ENCODE measurements around the gene CHRNA10. TPM values are rescaled to one million over a fixed set of nuclear protein-coding genes. Genes with fewer than 3 reads are reported as not detected.

The CHRNA10 gene
- total RNA-seq, 3 donors from 2014 or later = 0.48 to 0.88 (median 0.66) TPM

DNA sequence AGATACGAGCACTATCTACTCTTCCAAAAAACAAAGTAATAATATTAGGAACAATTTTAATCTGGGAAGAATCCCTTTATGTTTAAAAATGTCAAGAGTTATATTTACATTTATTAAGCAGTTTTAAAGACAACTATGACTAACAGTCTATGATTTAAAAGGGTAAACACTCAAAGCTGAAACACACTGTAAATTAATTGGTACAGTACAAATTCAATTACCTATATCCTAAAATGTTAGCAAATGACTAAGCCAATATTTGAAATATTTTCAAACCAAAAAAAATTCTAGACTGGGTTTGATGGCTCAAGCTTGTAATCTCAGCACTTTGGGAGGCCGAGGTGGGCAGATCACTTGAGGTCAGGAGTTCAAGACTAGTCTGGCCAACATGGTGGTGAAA lies 36.0 kb upstream of the CHRNA10 start:
- intact Hi-C loops (cut with DNase I; ENCODE audit: low total_unique reads) = loop anchor here (10.0 kb wide), 1 partner anchor 922 kb away; no protein-coding TSS in a partner anchor
- no peak for DNase-seq (ENCODE audit: low spot score in 2 of 2)
- TF ChIP-seq POLR2A (IDR thresholded peaks at IDR 0.05) (no peak), POLR2AphosphoS5 (IDR thresholded peaks at IDR 0.05) (no peak)
- TF ChIP-seq, protein P1, sequence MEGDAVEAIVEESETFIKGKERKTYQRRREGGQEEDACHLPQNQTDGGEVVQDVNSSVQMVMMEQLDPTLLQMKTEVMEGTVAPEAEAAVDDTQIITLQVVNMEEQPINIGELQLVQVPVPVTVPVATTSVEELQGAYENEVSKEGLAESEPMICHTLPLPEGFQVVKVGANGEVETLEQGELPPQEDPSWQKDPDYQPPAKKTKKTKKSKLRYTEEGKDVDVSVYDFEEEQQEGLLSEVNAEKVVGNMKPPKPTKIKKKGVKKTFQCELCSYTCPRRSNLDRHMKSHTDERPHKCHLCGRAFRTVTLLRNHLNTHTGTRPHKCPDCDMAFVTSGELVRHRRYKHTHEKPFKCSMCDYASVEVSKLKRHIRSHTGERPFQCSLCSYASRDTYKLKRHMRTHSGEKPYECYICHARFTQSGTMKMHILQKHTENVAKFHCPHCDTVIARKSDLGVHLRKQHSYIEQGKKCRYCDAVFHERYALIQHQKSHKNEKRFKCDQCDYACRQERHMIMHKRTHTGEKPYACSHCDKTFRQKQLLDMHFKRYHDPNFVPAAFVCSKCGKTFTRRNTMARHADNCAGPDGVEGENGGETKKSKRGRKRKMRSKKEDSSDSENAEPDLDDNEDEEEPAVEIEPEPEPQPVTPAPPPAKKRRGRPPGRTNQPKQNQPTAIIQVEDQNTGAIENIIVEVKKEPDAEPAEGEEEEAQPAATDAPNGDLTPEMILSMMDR (IDR thresholded peaks at IDR 0.05) = no peak
- Histone ChIP-seq H3K36me3 (peaks cover 4% of the 10 kb centered on the region), H3K27ac (no peak overlapping the region), H3K4me3 (no peak overlapping the region), H3K9me3 (no peaks in the 10 kb centered on the region), H3K4me1 (peaks cover 0 to 12% of the 10 kb centered on the region in 2 donors), H3K27me3 (no peaks in the 10 kb centered on the region)

DNA sequence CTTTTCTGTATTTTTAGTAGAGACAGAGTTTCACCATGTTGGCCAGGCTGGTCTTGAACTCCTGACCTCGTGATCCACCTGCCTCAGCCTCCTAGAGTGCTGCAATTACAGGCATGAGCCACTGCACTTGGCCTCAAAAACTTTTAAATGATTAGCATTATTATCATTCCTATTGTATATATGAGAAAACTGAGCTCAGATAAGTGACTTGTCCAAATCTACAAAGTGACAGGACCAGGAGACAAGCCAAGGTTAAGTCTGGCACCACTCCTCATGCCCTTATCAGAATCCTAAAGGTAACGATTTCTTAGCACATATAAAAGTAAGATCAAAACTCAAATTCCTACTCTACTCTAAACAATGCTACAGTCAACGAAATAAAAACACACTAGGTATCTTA lies 32.2 kb upstream of the CHRNA10 start:
- no peaks in the 10 kb centered on the region for H3K9me3 ChIP-seq
- intact Hi-C loops (cut with DNase I; ENCODE audit: low total_unique reads) = loop anchor here (10.0 kb wide), 1 partner anchor 919 kb away; no protein-coding TSS in a partner anchor
- no peaks in the 10 kb centered on the region for H3K4me1 ChIP-seq
- DNase-seq (ENCODE audit: low spot score in 2 of 2) = no peak
- TF ChIP-seq, protein P1 (IDR thresholded peaks at IDR 0.05) = no peak
- no peaks in the 10 kb centered on the region for H3K27me3 ChIP-seq
- peaks cover 4% of the 10 kb centered on the region for H3K36me3 ChIP-seq
- H3K27ac ChIP-seq = no peak overlapping the region
- no peak overlapping the region for H3K4me3 ChIP-seq

DNA sequence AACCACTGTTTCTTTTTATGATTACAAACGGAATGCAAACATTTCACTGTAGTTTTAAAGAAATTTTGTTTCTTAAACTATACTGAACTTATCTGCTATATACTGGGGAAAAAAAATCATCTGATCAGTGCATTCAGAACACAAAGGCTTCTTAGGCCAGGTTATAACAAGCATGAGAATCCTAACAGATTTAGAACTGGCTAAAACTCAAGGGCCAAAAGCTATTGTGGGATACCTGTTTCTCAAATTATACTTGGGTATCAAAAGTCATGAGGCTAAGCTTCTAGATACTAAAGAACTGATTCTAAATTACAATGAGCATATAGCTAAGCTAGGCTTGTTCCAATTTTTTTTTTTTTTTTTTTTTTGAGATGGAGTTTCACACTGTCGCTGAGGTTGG lies 29.7 kb upstream of the CHRNA10 start:
- H3K4me1 ChIP-seq = no peaks in the 10 kb centered on the region
- H3K9me3 ChIP-seq = no peaks in the 10 kb centered on the region
- DNase-seq (ENCODE audit: low spot score in 2 of 2) = no peak
- no peak overlapping the region for H3K27ac ChIP-seq
- no peak overlapping the region for H3K4me3 ChIP-seq
- H3K27me3 ChIP-seq = no peaks in the 10 kb centered on the region
- peaks cover 4% of the 10 kb centered on the region for H3K36me3 ChIP-seq
- intact Hi-C loops (cut with DNase I; ENCODE audit: low total_unique reads) = loop anchor here (10.0 kb wide), 1 partner anchor 916 kb away; no protein-coding TSS in a partner anchor
- no peak for TF ChIP-seq POLR2A (IDR thresholded peaks at IDR 0.05)
- TF ChIP-seq POLR2AphosphoS5 (IDR thresholded peaks at IDR 0.05) = no peak
- TF ChIP-seq, protein P1 (IDR thresholded peaks at IDR 0.05) = no peak

- TF ChIP-seq, protein P1 (IDR thresholded peaks at IDR 0.05) = no peak
- TF ChIP-seq POLR2A (IDR thresholded peaks at IDR 0.05) = no peak
- no peak for DNase-seq (ENCODE audit: low spot score in 2 of 2)
- peaks cover 4% of the 10 kb centered on the region for H3K36me3 ChIP-seq
- H3K4me1 ChIP-seq = no peaks in the 10 kb centered on the region
- no peak overlapping the region for H3K4me3 ChIP-seq
- no peaks in the 10 kb centered on the region for H3K9me3 ChIP-seq
- no peaks in the 10 kb centered on the region for H3K27me3 ChIP-seq
- H3K27ac ChIP-seq = no peak overlapping the region
- intact Hi-C loops (cut with DNase I; ENCODE audit: low total_unique reads) = loop anchor here (10.0 kb wide), 1 partner anchor 916 kb away; no protein-coding TSS in a partner anchor
Observed at GRCh38 chr11:3700410-3700809, 29.2 kb upstream of the CHRNA10 start.

- no peak for DNase-seq (ENCODE audit: low spot score in 2 of 2)
- Histone ChIP-seq H3K36me3 (peaks cover 18% of the 10 kb centered on the region), H3K4me3 (no peak overlapping the region), H3K27ac (no peak overlapping the region), H3K27me3 (no peaks in the 10 kb centered on the region), H3K4me1 (no peaks in the 10 kb centered on the region), H3K9me3 (no peaks in the 10 kb centered on the region)
- no peak for TF ChIP-seq POLR2A (IDR thresholded peaks at IDR 0.05)
- TF ChIP-seq, protein P1 (IDR thresholded peaks at IDR 0.05) = no peak
- no peak for TF ChIP-seq POLR2AphosphoS5 (IDR thresholded peaks at IDR 0.05)
- intact Hi-C loops (cut with DNase I; ENCODE audit: low total_unique reads) = no loop called here
Observed at GRCh38 chr11:3686751-3687150, 15.6 kb upstream of the CHRNA10 start.

Data from breast epithelium (tissue), 4 donors.